WTC11 (cell line): ENCODE measurements around the gene ROBO4.

ENCODE experiments used
- CBFB ChIP-seq: sonication (generic); formaldehyde crosslinking; IDR thresholded peaks from 2 replicates; pipeline ENCODE4 v1.8.1; 2022; ENCODE audit warnings: mild to moderate bottlenecking, low read depth, missing genetic modification reagents
- CREM ChIP-seq: sonication (generic); formaldehyde crosslinking; IDR thresholded peaks from 2 replicates; pipeline ENCODE4 v1.8.1; 2022; ENCODE audit warnings: mild to moderate bottlenecking, missing genetic modification reagents, moderate library complexity

DNA sequence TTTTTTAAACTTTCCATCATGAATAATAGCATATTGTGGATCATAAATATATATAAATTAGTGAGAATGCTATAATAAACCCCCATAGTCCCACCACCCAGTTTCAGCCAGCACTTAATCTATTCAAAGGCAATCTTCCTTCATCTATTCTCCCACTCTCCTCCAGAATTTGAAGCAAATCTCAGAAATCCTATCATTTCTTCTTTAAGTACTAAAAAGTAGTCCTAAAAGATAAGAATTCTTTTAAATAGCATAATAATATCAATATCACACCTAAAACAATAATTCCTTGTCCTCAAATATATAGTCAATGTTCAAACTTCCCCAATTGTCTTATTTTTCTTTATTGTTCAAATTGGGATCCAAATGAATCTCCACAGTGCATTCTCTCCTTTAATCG, 57.0 kb downstream of the ROBO4 start:
- TF ChIP-seq CBFB (no peak), CREM (no peak)
